HepG2 (cell line): Measurements from ENCODE around the gene IRF2. TPM values are rescaled to one million over a fixed set of nuclear protein-coding genes. Genes with fewer than 3 reads are reported as not detected.

Experiments
- ATAC-seq: fragments of 200-7000 bp; cut with Tn5 transposase; 3 replicates; pipeline ENCODE4 v1.9.1; 2020; ENCODE audit warnings: mild to moderate bottlenecking, moderate library complexity
- BruUV-seq: library from RNA; stranded (reverse); fragments of 400-500 nt; replicated peaks from 2 replicates; lab custom pipeline; 2021; lab: Mats Ljungman, UMichigan
- CTCF ChIA-PET: fragments of 300-600 bp; formaldehyde crosslinking; extraction: SDS; loops from one replicate; lab custom pipeline; 2021; ENCODE audit warnings: low total read pairs, inconsistent platforms, low intra/inter-chr PET ratio; lab: Yijun Ruan, JAX
- POLR2A ChIA-PET: fragments of 350-600 bp; sonication (Branson Sonifier 250); formaldehyde crosslinking; loops from one replicate; lab custom pipeline; 2020; ENCODE audit warnings: antibody characterized with exemption, inconsistent platforms; lab: Yijun Ruan, JAX
- DNase-seq: peaks from one replicate; pipeline ENCODE4 v3.0.0-alpha.2; 2015; ENCODE audit warnings: low spot score
- FAIRE-seq: peaks from 3 replicates; lab custom pipeline; 2011; peaks lifted over from hg19 to GRCh38; lab: Jason Lieb, UNC
- H2AFZ ChIP-seq: one replicate; pipeline ENCODE4 v1.6.1; 2011; ENCODE audit warnings: low read length, inconsistent platforms
- H3K27ac ChIP-seq: fragments of 300-600 bp; 3 replicates; pipeline ENCODE4 v1.8.0; 2011; ENCODE audit warnings: mixed run types, mild to moderate bottlenecking, mixed read lengths, low read length, inconsistent platforms; ENCODE audit not compliant: insufficient read depth; ENCODE audit errors: extremely low read length
- H3K27me3 ChIP-seq, 2 experiments: fragments of 200-600 bp in 1 of 2; 2 replicates in 1 of 2; 3 replicates in 1 of 2; pipeline versions ENCODE4 v1.6.0 to v1.8.0; 2011; ENCODE audit warnings: low read length in 2 of 2, mild to moderate bottlenecking in 2 of 2, moderate library complexity in 2 of 2, inconsistent platforms in 1 of 2; ENCODE audit not compliant: insufficient read depth in 2 of 2, control insufficient read depth in 1 of 2
- H3K36me3 ChIP-seq, 2 experiments: fragments of 200-600 bp in 1 of 2; replicated peaks in 1 of 2; 2 replicates in 1 of 2; 3 replicates in 1 of 2; pipeline versions ENCODE4 v1.5.1 to v1.8.0; 2011; ENCODE audit warnings: low read length in 2 of 2, inconsistent platforms in 1 of 2; ENCODE audit not compliant: insufficient read depth in 2 of 2, control insufficient read depth in 1 of 2
- H3K4me1 ChIP-seq: 2 replicates; pipeline ENCODE4 v1.5.1; 2012; ENCODE audit warnings: low read length, inconsistent platforms; ENCODE audit not compliant: insufficient read depth
- H3K4me2 ChIP-seq: 2 replicates; pipeline ENCODE4 v1.6.0; 2011; ENCODE audit warnings: low read depth, low read length, inconsistent platforms
- H3K4me3 ChIP-seq, 3 experiments: fragments of 200-600 bp in 1 of 3; sonication (generic), shearing (Covaris generic) in 1 of 3; replicated peaks in 1 of 3; 2 replicates each; pipeline ENCODE4 v1.5.1; 2011 to 2016; ENCODE audit warnings: low read length in 3 of 3, inconsistent platforms in 2 of 3, low read depth in 2 of 3, mild to moderate bottlenecking in 2 of 3, control low read depth in 1 of 3, mixed read lengths in 1 of 3; ENCODE audit not compliant: insufficient read depth in 1 of 3
- H3K79me2 ChIP-seq: one replicate; pipeline ENCODE4 v1.6.1; 2011; ENCODE audit warnings: low read length, inconsistent platforms; ENCODE audit not compliant: insufficient read depth
- H3K9ac ChIP-seq: 2 replicates; pipeline ENCODE4 v1.6.0; 2011; ENCODE audit warnings: mild to moderate bottlenecking, low read depth, low read length, inconsistent platforms; ENCODE audit not compliant: insufficient read depth
- H3K9me3 ChIP-seq: 2 replicates; pipeline ENCODE4 v1.5.1; 2012; ENCODE audit warnings: mild to moderate bottlenecking, low read length
- H4K20me1 ChIP-seq: 2 replicates; pipeline ENCODE4 v1.6.0; 2011; ENCODE audit warnings: inconsistent platforms, mild to moderate bottlenecking, low read length, moderate library complexity; ENCODE audit not compliant: insufficient read depth
- ASH2L ChIP-seq: fragments of 300-600, 200-600 bp; sonication (generic); IDR thresholded peaks from 2 replicates; pipeline ENCODE4 v1.7.0; 2017; ENCODE audit warnings: low read depth, mild to moderate bottlenecking, moderate library complexity, mixed read lengths, low read length; ENCODE audit not compliant: insufficient read length
- MEF2D ChIP-seq: sonication (generic); formaldehyde crosslinking; IDR thresholded peaks from 2 replicates; pipeline ENCODE4 v1.5.1; 2020; ENCODE audit warnings: mild to moderate bottlenecking, missing genetic modification reagents
- ZBTB39 ChIP-seq: sonication (generic); formaldehyde crosslinking; IDR thresholded peaks from 2 replicates; pipeline ENCODE4 v1.5.0; 2020; ENCODE audit warnings: missing genetic modification reagents
- ZFP91 ChIP-seq: sonication (generic); formaldehyde crosslinking; IDR thresholded peaks from 2 replicates; pipeline ENCODE4 v1.9.0; 2022; ENCODE audit warnings: missing genetic modification reagents, mild to moderate bottlenecking, borderline replicate concordance
- ZNF687 ChIP-seq: sonication (generic); formaldehyde crosslinking; IDR thresholded peaks from 2 replicates; pipeline ENCODE4 v1.5.1; 2020; ENCODE audit warnings: mild to moderate bottlenecking, missing genetic modification reagents, moderate library complexity
- WGBS: methylation state at CpG from one replicate; pipeline ENCODE4 v1.1.6; 2017; ENCODE audit warnings: low lambda C conversion rate; 5-methylcytosine and 5-hydroxymethylcytosine counted together
- in situ Hi-C: cut with HindIII; loops from 2 replicates; pipeline ENCODE4 v1.10.0; 2017; ENCODE audit warnings: low pct_unique_long_range_greater_than_20kb; ENCODE audit not compliant: extremely low pct_ligation_motif_present
- intact Hi-C: fragments of 100-400 bp; cut with micrococcal nuclease; formaldehyde crosslinking; loops from one replicate; pipeline ENCODE4 v1.10.0; 2022; ENCODE audit not compliant: unreplicated experiment
- polyA plus RNA-seq, 8 experiments: library from polyadenylated mRNA; depleted of rRNA in 3 of 8; stranded (reverse) in 7 of 8; unstranded in 1 of 8; fragments of >200 nt; fragmentation: Illumina TruSeq in 4 of 8; extraction: Trizol in 4 of 8; gene quantifications; 2 replicates each; pipeline versions ENCODE4 v1.2.1 to v1.2.3, GENCODE V29; 2011 to 2016; ENCODE audit warnings: low read depth in 4 of 8, missing spikeins in 1 of 8, mixed read lengths in 1 of 8; ENCODE audit not compliant: insufficient read depth in 1 of 8
- total RNA-seq, 5 experiments: library from RNA; depleted of rRNA; stranded (reverse); fragments of >200 nt; fragmentation: Illumina TruSeq; extraction: Trizol; gene quantifications; 2 replicates each; pipeline ENCODE4 v1.2.3, GENCODE V29; 2016; ENCODE audit warnings: low read depth in 1 of 5

IRF2 gene
- total and polyA plus RNA-seq, 2 of the 13 experiments (the other 11 are each of a cell fraction or from before 2014, with no cell fraction given) = 15.5 to 28.8 TPM

- no TSS peak for BruUV-seq
- H3K27me3 ChIP-seq = no peaks in the 10 kb centered on the region
- FAIRE-seq = no peak
- H3K4me3 ChIP-seq = no peak overlapping the region
- H3K4me2 ChIP-seq = no peak overlapping the region
- DNase-seq = no peak
- ATAC-seq = no peak
- no peak overlapping the region for H3K27ac ChIP-seq
- 87% methylated on average over 24 of the region's 24 CpGs for WGBS
- peaks cover 32 to 62% of the 10 kb centered on the region in 2 experiments for H3K36me3 ChIP-seq
- TF ChIP-seq ASH2L (no peak), MEF2D (CRISPR knock-in tag) (no peak), ZFP91 (CRISPR knock-in tag) (no peak), ZBTB39 (CRISPR knock-in tag) (no peak), ZNF687 (CRISPR knock-in tag) (no peak)
- no peak overlapping the region for H3K9ac ChIP-seq
- CTCF ChIA-PET = no interaction called here
- intact Hi-C loops = no loop called here
- POLR2A ChIA-PET = interaction anchor here (0.6 kb wide), 1 partner anchor 81 kb away, joined by 3 read pairs; no protein-coding TSS in a partner anchor
- H3K79me2 ChIP-seq = no peaks in the 10 kb centered on the region
- H3K9me3 ChIP-seq = no peaks in the 10 kb centered on the region
- peaks cover 21% of the 10 kb centered on the region for H3K4me1 ChIP-seq
- no peak overlapping the region for H2AFZ ChIP-seq
- no peaks in the 10 kb centered on the region for H4K20me1 ChIP-seq
- in situ Hi-C loops = no loop called here
Measured at GRCh38 chr4:184389978-184390900, 84.1 kb downstream of the IRF2 start.
